UCSD-AML1 (cell line): ENCODE measurements around the gene MEI1.
"Not testable (repeated sequence)": the region's sequence is repeated elsewhere in the genome, so short reads cannot be mapped to it uniquely, and the experiment has no call there.

Experiments used
- DNase-seq: peaks from one replicate; lab custom pipeline; 2025; ENCODE audit not compliant: unreplicated experiment; lab: John Stamatoyannopoulos, UW

The MEI1 gene

GRCh38 chr22:41699264-41700107, at the start of gene MEI1:
Gene MEI1 (plus strand): TSS chr22:41699503. CDS start chr22:41699539, 36 bp downstream.
- no peak for DNase-seq

GRCh38 chr22:41650229-41650628, 49.1 kb upstream of the MEI1 start:
- DNase-seq, result no peak

- DNase-seq, result no peak
Measured at GRCh38 chr22:41650821-41651220, 48.5 kb upstream of the MEI1 start.

- DNase-seq, result no peak
Measured at GRCh38 chr22:41654322-41654721, 45.0 kb upstream of the MEI1 start.

- no peak for DNase-seq
Measured at GRCh38 chr22:41656556-41656955, 42.7 kb upstream of the MEI1 start.

GRCh38 chr22:41657709-41658108, 41.6 kb upstream of the MEI1 start:
- DNase-seq, result no peak

- no peak for DNase-seq
Measured at GRCh38 chr22:41658869-41659268, 40.4 kb upstream of the MEI1 start.

- DNase-seq, result no peak
Measured at GRCh38 chr22:41659941-41660340, 39.4 kb upstream of the MEI1 start.

GRCh38 chr22:41660416-41660815, 38.9 kb upstream of the MEI1 start:
- no peak for DNase-seq

- no peak for DNase-seq
Measured at GRCh38 chr22:41661088-41661487, 38.2 kb upstream of the MEI1 start.

- DNase-seq, result no peak
Measured at GRCh38 chr22:41661713-41662112, 37.6 kb upstream of the MEI1 start.

GRCh38 chr22:41663594-41663993, 35.7 kb upstream of the MEI1 start:
- not testable (repeated sequence) for DNase-seq

- DNase-seq, result no peak
Measured at GRCh38 chr22:41664490-41664889, 34.8 kb upstream of the MEI1 start.

- no peak for DNase-seq
Measured at GRCh38 chr22:41664951-41665350, 34.4 kb upstream of the MEI1 start.

GRCh38 chr22:41668971-41669911, 30.1 kb upstream of the MEI1 start:
- no peak for DNase-seq

GRCh38 chr22:41672096-41672495, 27.2 kb upstream of the MEI1 start:
- not testable (repeated sequence) for DNase-seq

- DNase-seq, result no peak
Measured at GRCh38 chr22:41672780-41673509, 26.4 kb upstream of the MEI1 start.

- no peak for DNase-seq
Measured at GRCh38 chr22:41674846-41675340, 24.4 kb upstream of the MEI1 start.

- DNase-seq, result no peak
Measured at GRCh38 chr22:41676134-41676533, 23.2 kb upstream of the MEI1 start.

- no peak for DNase-seq
Measured at GRCh38 chr22:41681616-41682015, 17.7 kb upstream of the MEI1 start.
